GM18505 (cell line): ENCODE data around the gene KIAA0040.

Experiments
- ATAC-seq: cut with Tn5 transposase; IDR thresholded peaks from one replicate; pipeline ENCODE4 v1.9.1; 2021; ENCODE audit not compliant: unreplicated experiment
- POLR2A ChIP-seq: IDR thresholded peaks from 4 replicates; pipeline ENCODE4 v1.6.1; 2011; ENCODE audit warnings: borderline replicate concordance; ENCODE audit not compliant: insufficient read depth, insufficient read length; ENCODE audit errors: extremely low read depth

Gene KIAA0040

GRCh38 chr1:175172503-175172902 is 20.1 kb downstream of the KIAA0040 start:
- TF ChIP-seq POLR2A, result no peak
- no peak for ATAC-seq

DNA sequence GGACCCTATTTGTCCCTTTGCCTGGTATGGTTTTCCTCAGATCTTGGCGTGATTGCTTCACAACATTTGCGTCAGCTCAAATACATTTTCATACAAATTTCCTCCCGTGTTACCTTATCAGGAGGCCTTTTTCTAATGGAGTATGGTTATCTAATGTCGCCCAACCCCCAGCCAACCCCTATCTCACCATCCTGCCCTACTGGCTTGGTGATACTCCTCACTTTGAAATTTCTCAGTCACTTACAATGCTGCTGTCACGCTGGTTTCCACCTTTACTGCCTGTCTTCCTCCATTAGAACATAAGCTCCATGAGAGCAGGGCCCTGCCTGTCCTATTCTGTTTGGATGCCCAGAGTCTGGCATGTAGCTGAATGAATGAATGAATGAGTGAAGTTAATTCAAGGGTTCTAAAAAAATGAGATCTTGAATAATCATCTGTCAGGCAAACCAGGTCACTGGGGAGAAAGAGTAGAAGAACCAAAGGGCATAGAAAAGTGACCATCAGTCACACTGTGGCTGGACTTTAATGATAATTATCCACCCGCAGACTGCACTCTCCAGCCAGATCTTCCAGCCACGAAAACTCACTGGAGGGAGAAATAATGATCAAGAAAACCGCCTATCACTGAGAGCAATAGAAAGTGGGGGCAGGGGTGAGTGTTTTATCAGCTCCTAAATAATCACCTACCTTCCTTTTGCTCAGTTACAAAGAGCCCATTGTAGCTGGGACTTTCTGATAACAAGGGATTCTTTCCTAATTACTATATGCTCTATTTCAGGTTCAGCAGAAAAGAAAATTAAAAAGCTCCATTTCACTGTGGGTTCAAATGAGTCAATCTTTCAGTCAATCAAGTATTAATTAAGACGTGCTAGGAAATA is 21.3 kb downstream of the KIAA0040 start:
- no peak for TF ChIP-seq POLR2A
- ATAC-seq, result no peak

GRCh38 chr1:175169286-175170018 is 23.1 kb downstream of the KIAA0040 start:
- no peak for ATAC-seq
- no peak for TF ChIP-seq POLR2A

GRCh38 chr1:175168782-175169181 is 23.8 kb downstream of the KIAA0040 start:
- no peak for TF ChIP-seq POLR2A
- no peak for ATAC-seq

GRCh38 chr1:175167861-175168260 is 24.7 kb downstream of the KIAA0040 start:
- TF ChIP-seq POLR2A, result no peak
- ATAC-seq, result no peak

DNA sequence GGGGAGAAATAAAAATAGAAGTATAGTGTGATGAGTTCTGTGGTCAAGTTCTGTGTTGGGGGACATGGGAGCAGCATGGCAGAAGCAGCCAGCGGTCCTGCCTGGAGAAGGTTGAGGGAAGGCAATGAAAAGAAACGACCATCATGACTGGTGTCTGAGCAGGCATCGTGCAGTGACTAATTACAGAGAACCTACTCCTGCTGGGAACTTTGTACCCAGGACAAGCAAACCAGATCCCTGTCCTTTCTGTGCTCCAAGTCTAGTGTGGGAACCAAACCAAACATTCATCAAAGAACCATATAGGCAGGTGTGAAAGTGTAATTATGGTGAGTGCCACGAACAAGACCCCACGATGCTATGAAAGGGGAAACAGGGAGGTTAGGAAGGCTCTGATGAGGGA is 25.8 kb downstream of the KIAA0040 start:
- no peak for TF ChIP-seq POLR2A
- ATAC-seq, result no peak

DNA sequence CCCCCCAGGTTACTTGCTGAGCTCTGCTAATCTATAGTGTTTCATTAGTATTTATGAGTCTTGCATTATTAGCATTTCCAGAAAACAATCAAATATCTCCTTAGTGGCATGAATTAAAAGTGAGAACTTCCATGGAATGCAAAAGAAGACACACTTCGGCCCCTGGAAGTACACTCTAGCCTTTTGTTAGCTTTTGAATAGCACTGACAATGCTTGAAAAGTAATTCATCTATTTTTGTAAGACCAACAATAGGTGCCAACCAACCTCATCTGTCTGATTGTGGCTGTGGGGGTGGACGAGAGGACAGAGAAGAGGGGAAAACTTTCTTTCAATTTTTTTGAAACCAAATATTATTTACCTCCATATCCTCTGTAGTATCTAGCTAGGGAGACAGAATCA is 27.8 kb downstream of the KIAA0040 start:
- ATAC-seq, result no peak
- TF ChIP-seq POLR2A, result no peak

- TF ChIP-seq POLR2A, result no peak
- ATAC-seq, result no peak
Observed at GRCh38 chr1:175163702-175164101, 28.9 kb downstream of the KIAA0040 start.

- ATAC-seq, result no peak
- no peak for TF ChIP-seq POLR2A
Observed at GRCh38 chr1:175162955-175163354, 29.6 kb downstream of the KIAA0040 start.

- no peak for TF ChIP-seq POLR2A
- no peak for ATAC-seq
Observed at GRCh38 chr1:175158170-175158591, 34.4 kb downstream of the KIAA0040 start.

GRCh38 chr1:175157200-175157599 is 35.4 kb downstream of the KIAA0040 start:
- no peak for ATAC-seq
- no peak for TF ChIP-seq POLR2A

- TF ChIP-seq POLR2A, result no peak
Observed at GRCh38 chr1:175155936-175156335, 36.6 kb downstream of the KIAA0040 start.

GRCh38 chr1:175155473-175155856 is 37.1 kb downstream of the KIAA0040 start:
- no peak for TF ChIP-seq POLR2A
- no peak for ATAC-seq

More at GRCh38 chr1:175155936-175156335, 36.6 kb downstream of the KIAA0040 start:
- no peak for ATAC-seq

GRCh38 chr1:175154629-175155472 is 37.7 kb downstream of the KIAA0040 start:
- ATAC-seq, result no peak
- no peak for TF ChIP-seq POLR2A
